MV-4-11 (cell line): ENCODE measurements around the gene P2RY2.
"Not testable (repeated sequence)": the region's sequence is repeated elsewhere in the genome, so short reads cannot be mapped to it uniquely, and the experiment has no call there.

ENCODE experiments used
- DNase-seq: peaks from one replicate; lab custom pipeline; 2025; lab: John Stamatoyannopoulos, UW

P2RY2 gene

DNA sequence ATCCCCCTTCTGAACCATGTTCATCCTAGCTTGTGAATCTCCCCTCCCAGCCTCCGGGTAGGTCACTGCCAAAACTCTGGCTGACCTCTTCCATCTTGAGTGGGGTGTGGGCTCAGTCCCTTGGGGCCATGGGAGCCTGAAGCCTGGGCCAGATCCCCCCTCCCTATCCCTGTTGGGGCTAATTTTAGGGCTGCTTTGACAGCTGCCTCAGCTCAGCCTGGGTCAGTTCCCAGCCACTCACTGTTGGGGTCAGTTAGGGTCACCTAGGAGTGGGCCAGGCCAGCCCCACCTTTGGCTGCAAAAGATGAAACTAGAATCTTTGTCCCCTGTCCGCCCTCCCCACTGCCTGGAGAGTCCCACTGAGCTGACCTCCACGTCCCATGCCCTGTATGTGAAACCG is 29.8 kb upstream of the P2RY2 start:
- DNase-seq, result no peak

DNA sequence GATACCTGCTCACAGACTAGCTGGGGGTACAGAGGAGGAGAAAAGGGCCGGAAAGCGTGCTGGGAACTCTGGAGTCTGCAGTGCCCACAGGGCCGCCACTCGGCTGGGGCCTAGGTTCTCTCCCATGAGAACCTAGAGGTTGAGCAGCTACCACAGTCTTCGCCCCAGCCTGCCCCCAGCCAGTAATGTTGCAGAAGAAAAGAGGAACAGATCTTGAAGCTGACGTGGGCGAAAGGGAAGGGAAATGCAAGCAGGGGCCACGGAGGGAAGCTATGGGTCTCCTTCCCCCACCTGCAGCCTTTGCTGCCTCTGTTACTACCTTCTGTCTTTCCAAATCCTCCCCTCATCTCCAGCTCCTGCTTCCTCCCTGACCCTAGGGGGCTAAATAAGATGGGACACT is 28.8 kb upstream of the P2RY2 start:
- DNase-seq, result peak; percentile 93

GRCh38 chr11:73189723-73190556 is 28.1 kb upstream of the P2RY2 start:
- DNase-seq, result no peak

GRCh38 chr11:73190557-73190885 is 27.6 kb upstream of the P2RY2 start:
- DNase-seq, result no peak

GRCh38 chr11:73191151-73191550 is 26.9 kb upstream of the P2RY2 start:
- DNase-seq, result no peak

- DNase-seq, result no peak
Measured at GRCh38 chr11:73192272-73192671, 25.8 kb upstream of the P2RY2 start.

DNA sequence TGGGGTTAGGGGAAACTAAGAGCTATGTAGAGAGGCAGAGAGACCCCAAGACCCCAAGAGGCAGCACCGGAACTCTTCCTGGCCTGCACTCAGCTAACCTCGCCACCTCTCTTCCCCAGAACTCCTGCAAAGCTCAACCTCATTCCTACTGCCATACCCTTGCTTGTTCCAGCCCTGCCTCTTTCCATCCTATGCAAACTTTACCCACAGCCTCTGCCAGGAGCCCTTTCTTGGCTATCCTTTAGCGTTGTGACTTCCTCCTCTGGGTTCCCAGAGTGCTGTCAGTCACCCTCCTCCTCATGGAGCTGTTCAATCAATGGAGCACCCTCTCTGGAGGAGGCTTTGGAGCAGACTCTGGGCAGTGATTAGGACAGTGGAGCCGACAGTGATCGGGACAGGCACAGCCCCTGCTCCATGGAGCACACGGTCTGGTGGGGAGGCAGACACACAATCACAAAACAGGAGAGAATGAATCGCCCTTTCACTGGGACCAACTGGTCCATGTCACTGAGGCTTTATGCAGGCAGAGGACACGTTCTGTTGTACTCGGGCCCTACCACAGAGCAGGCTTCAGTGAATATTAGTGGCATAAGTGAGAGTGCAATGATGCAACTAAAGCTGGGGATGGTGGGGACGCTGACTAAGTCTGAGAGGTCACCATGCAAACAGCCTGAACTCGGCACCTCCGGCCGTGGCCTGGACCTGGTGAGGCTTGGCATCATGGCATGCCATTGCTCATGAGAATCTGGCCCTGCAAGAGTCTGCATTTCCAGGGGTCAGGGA is 24.6 kb upstream of the P2RY2 start:
- DNase-seq, result peak; percentile 27

- no peak for DNase-seq
Measured at GRCh38 chr11:73194034-73194507, 24.0 kb upstream of the P2RY2 start.

GRCh38 chr11:73194593-73194992 is 23.5 kb upstream of the P2RY2 start:
- no peak for DNase-seq

DNA sequence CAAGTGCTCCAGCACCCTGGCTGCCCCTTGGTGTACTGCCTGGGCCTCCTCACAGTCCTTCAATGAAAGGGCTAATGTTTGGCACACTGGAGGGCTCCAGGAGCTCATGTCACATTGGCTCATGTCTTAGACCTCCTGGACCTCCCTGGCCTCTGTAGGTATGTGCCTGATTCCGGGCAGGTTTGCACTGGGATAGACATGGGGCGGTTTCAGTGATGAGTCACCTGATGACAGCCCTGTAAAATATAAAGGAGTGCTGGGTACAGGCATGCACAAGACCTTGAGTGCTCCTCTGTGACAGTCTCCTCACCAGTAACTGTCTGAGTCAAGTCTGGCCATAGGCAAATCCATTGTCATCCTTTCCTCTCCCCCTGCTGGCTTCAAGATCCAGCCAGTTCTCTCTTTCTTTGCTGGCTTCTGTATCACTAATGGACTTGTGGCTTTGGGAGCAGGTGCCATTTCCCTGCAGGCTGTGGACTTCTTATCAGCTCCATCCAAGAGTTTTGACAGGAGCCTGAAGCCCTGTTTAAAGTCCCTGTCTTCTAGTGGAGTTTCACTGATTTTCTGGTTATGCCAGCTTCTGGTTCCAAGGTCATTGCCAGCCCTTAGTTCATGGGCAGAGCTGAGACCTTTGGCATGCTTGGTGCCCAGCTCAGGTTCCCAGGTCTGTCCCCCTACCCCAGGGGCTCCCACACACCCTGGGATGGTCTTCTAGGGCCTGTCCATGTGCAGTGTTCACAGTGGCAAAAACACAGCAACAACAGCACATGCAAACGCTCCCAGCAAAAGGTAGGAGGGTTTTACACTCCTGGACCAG is 22.7 kb upstream of the P2RY2 start:
- DNase-seq, result no peak

- no peak for DNase-seq
Measured at GRCh38 chr11:73196576-73196975, 21.5 kb upstream of the P2RY2 start.

GRCh38 chr11:73197348-73197747 is 20.7 kb upstream of the P2RY2 start:
- peak; percentile 62 for DNase-seq

- DNase-seq, result not testable (repeated sequence)
Measured at GRCh38 chr11:73197787-73198186, 20.3 kb upstream of the P2RY2 start.

GRCh38 chr11:73198677-73199076 is 19.4 kb upstream of the P2RY2 start:
- DNase-seq, result peak; percentile 46

DNA sequence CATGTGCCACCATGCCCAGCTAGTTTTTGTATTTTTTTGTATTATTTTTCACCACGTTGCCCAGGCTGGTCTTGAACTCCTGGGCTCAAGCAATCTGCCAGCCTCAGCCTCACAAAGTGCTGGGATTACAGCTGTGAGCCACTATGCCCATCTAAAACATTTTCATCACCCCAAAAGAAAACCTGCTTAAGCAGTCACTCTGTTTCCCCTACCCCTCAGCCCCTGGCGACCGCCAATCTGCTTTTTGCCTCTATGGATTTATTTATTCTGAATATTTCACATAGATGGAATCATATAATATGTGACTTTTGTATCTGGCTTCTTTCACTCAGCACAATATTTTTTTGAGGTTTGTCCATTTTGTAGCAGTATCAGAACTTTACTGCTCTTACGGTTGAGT is 18.6 kb upstream of the P2RY2 start:
- no peak for DNase-seq

DNA sequence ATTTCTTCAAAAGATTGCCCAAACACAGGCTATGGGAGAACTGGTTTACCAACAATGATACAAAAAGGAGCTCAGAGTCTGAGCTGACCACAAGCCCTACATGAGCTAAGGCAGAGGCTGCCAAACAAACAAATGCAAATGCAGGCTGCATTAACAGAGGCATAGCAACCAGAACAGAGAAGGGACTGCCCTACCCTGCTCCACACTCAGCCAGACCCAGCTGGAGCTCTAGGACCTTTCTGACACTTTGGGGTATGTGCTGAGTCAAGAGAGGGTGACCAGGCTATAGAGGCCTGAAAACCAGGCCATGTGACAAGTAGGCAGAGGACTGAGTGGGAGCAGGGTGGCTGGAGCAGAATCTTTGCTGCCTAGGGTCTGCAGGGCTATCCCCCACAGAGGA is 17.8 kb upstream of the P2RY2 start:
- peak; percentile 41 for DNase-seq

DNA sequence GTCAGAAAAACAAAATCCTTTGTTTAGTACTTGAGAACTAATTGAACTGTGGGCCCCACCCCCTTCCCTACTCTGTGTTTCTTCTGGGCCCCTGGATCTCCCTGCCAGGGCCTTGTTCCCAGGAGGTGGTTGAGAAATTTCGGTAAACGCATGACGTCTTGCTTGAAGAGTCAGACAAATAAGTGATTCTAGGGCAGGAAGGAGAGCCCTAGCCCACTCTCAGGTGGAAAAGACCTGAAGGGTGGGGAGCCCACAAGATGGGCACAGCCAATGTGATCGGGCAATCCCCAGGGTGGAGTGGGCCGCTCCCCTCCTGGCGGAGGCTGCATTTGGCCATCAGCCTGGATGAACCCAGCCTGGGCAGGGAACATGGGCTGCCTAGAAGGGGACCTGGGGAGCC is 16.8 kb upstream of the P2RY2 start:
- DNase-seq, result no peak

DNA sequence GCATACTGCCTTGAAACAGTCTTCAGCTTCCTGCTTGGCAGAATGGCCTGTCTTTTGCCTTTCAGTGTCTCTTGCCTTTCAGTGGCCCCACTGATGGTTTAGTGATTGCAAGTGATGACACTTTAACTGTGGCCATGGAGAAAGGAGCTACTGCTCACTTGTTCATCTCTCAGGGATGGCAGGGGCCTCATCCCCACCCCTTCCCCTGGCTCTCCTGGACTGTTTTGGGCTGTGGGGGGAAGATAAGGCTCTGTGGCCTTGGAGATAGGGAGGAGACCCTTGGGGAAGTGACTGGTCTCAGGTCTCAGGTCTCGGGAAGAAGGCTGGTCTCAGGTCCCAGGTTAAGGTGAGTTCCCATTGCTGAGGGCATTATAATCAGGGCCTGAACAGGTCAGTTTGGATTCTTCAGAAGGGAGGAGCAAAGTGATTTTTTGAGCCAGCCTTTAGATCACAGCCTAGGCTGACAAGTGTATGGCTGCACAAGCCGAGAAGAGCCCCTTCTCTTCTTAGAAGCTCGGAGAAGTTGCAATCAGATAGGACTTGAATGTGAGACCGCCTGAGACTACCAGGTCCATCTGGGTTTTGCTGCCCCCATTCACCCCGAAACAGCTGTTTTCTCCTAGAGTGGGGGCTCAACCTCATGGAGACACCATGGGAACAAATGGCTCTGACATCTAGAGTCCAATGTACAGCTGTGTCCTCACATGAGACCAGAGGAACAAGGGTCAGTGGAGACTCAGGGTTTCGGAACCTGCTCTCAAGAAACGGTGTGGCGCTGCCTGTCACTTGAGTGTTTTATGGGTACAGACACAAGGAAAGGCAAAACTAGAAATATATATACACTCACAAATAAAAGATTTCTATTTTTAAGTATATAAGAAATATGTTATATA is 15.9 kb upstream of the P2RY2 start:
- DNase-seq, result no peak

- no peak for DNase-seq
Measured at GRCh38 chr11:73203322-73203721, 14.8 kb upstream of the P2RY2 start.

- DNase-seq, result peak; percentile 22
Measured at GRCh38 chr11:73203790-73204189, 14.3 kb upstream of the P2RY2 start.

DNA sequence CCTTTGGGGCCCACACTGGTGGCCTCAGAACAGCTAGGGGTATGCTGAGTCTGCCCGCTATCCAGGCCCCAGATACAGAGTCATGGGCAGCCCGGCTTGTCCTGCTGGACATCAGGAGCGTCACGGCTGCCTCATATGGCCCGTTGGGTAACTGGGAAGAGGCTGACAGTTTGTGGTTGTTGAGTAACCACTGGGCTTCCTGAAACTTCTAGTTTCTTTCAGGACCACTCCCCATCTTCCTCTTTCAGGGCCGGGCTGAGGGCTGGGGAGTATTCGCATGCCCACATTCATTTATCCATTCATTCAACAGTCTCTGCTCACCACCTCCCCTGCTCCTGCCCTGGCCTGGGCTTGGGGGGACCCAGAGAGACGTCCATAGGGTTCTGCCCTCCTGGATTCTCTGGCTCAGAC is 13.4 kb upstream of the P2RY2 start:
- peak; percentile 99 for DNase-seq
